GM12878 (cell line): ENCODE measurements around the gene SNRPA. TPM values are rescaled to one million over a fixed set of nuclear protein-coding genes. Genes with fewer than 3 reads are reported as not detected.

Source experiments
- BHLHE40 ChIP-seq, 2 experiments: fragments of 450-650 bp in 1 of 2; IDR thresholded peaks; 2 replicates each; pipeline ENCODE4 v1.6.1; 2011 to 2017; ENCODE audit warnings: low read depth in 2 of 2, borderline replicate concordance in 1 of 2, improper control_type of control experiment in 1 of 2, low read length in 1 of 2, mild to moderate bottlenecking in 1 of 2
- BMI1 ChIP-seq: fragments of 450-650 bp; IDR thresholded peaks from 2 replicates; pipeline ENCODE4 v1.6.1; 2016; ENCODE audit warnings: mild to moderate bottlenecking, moderate library complexity, borderline replicate concordance
- CUX1 ChIP-seq: IDR thresholded peaks from 2 replicates; pipeline ENCODE4 v1.6.1; 2012; ENCODE audit warnings: improper control_type of control experiment, low read depth, low read length; ENCODE audit not compliant: insufficient replicate concordance
- E2F4 ChIP-seq: IDR thresholded peaks from 2 replicates; pipeline ENCODE4 v1.6.1; 2012; ENCODE audit warnings: low read depth, low read length, improper control_type of control experiment
- E4F1 ChIP-seq: fragments of 450-650 bp; IDR thresholded peaks from 2 replicates; pipeline ENCODE4 v1.6.1; 2018; ENCODE audit warnings: borderline replicate concordance, mild to moderate bottlenecking; ENCODE audit not compliant: partially characterized antibody
- MEF2B ChIP-seq: fragments of 450-650 bp; IDR thresholded peaks from 2 replicates; pipeline ENCODE4 v1.6.1; 2018; ENCODE audit warnings: mild to moderate bottlenecking, moderate library complexity; ENCODE audit not compliant: partially characterized antibody, poor library complexity, severe bottlenecking
- MLLT1 ChIP-seq: fragments of 450-650 bp; IDR thresholded peaks from 2 replicates; pipeline ENCODE4 v1.6.1; 2016; ENCODE audit warnings: mild to moderate bottlenecking
- RFX5 ChIP-seq: IDR thresholded peaks from 2 replicates; pipeline ENCODE4 v1.6.1; 2011; ENCODE audit warnings: low read depth, low read length, improper control_type of control experiment
- SIX5 ChIP-seq: IDR thresholded peaks from 2 replicates; pipeline ENCODE4 v1.6.1; 2011; ENCODE audit warnings: mild to moderate bottlenecking, low read depth, low read length, moderate library complexity; ENCODE audit not compliant: severe bottlenecking
- SMAD5 ChIP-seq: IDR thresholded peaks from 2 replicates; pipeline ENCODE4 v1.6.1; 2016; ENCODE audit warnings: antibody characterized with exemption, low read depth
- SMARCA5 ChIP-seq: fragments of 450-650 bp; IDR thresholded peaks from 2 replicates; pipeline ENCODE4 v1.6.1; 2017; ENCODE audit warnings: mild to moderate bottlenecking
- TCF3 ChIP-seq: IDR thresholded peaks from 2 replicates; pipeline ENCODE4 v1.6.1; 2012; ENCODE audit warnings: low read depth, mild to moderate bottlenecking, low read length, borderline replicate concordance; ENCODE audit not compliant: insufficient read depth
- USF1 ChIP-seq: IDR thresholded peaks from 2 replicates; pipeline ENCODE4 v1.6.1; 2011; ENCODE audit warnings: borderline replicate concordance, low read depth, mild to moderate bottlenecking, moderate library complexity, mixed read lengths, low read length; ENCODE audit not compliant: insufficient read depth; ENCODE audit errors: extremely low read length
- YBX1 ChIP-seq: fragments of 450-650 bp; IDR thresholded peaks from 2 replicates; pipeline ENCODE4 v1.6.1; 2016; ENCODE audit warnings: antibody characterized with exemption
- ZZZ3 ChIP-seq: IDR thresholded peaks from 2 replicates; pipeline ENCODE4 v1.6.1; 2011; ENCODE audit warnings: low read depth; ENCODE audit not compliant: control insufficient read depth, insufficient read length
- polyA plus RNA-seq, 11 experiments: library from polyadenylated mRNA; depleted of rRNA in 4 of 11; unstranded in 6 of 11; stranded (reverse) in 5 of 11; fragments of >200 nt; fragmentation: Nextera tagmentation in 4 of 11; fragmentation: Illumina TruSeq in 1 of 11; extraction: Ambion mirVana in 4 of 11; extraction: Trizol in 1 of 11; gene quantifications; 1 replicate in 1 of 11; 2 replicates in 10 of 11; pipeline versions ENCODE4 v1.2.1 to v1.2.3, GENCODE V29; 2011 to 2016; ENCODE audit warnings: inconsistent platforms in 2 of 11, missing spikeins in 2 of 11, low read depth in 1 of 11
- total RNA-seq, 4 experiments: library from RNA; depleted of rRNA in 3 of 4; stranded (reverse); fragments of >200 nt in 3 of 4; fragmentation: Illumina TruSeq in 1 of 4; extraction: Trizol in 1 of 4; gene quantifications; 2 replicates each; pipeline versions ENCODE4 v1.2.1 to v1.2.3, GENCODE V29; 2013 to 2021

The SNRPA gene
- total and polyA plus RNA-seq, 10 of the 15 experiments (the other 5 are each of a cell fraction or from before 2014, with no cell fraction given), result 14.8 to 299 (median 202) TPM

GRCh38 chr19:40798683-40799557 lies 47.9 kb downstream of the SNRPA start, which contains the start of gene EGLN2 (continued):
- TF ChIP-seq MLLT1 (no peak), E2F4 (0 out of 2 replicates have a peak, but pooled peaks have one; percentile 24), E4F1 (no peak), BMI1 (no peak), BHLHE40 (IDR thresholded peaks at IDR 0.05; ENCODE audit: borderline replicate concordance in 1 of 2, low read depth in 2 of 2, low read length in 1 of 2) (peak; percentile 90 to 99), SMARCA5 (no peak), RFX5 (0 out of 2 replicates have a peak, but pooled peaks have one; percentile 34), MEF2B (no peak), TCF3 (no peak), USF1 (peak; percentile 92), CUX1 (no peak), YBX1 (no peak), SMAD5 (peak; percentile 3; the same call in 1 of the 2 replicates), ZZZ3 (no peak), SIX5 (no peak)
